ENCODE measurements around the gene LCN15. TPM values are rescaled to one million over a fixed set of nuclear protein-coding genes. Genes with fewer than 3 reads are reported as not detected.

The LCN15 gene
- total RNA-seq, 4 donors from 2014 or later = 1.5 to 9.3 TPM; not detected in 2

GRCh38 chr9:136795000-136795348 is 30.7 kb upstream of the LCN15 start:
- Histone ChIP-seq H3K4me3 (no peak overlapping the region), H3K27me3 (peaks cover 0 to 7% of the 10 kb centered on the region in 2 donors), H3K4me1 (peaks cover 2 to 69% (median 15%) of the 10 kb centered on the region in 4 donors), H3K9me3 (no peaks in the 10 kb centered on the region), H3K27ac (no peak overlapping the region), H3K36me3 (no peaks in the 10 kb centered on the region)
- no peak for TF ChIP-seq POLR2A (IDR thresholded peaks at IDR 0.05)
- TF ChIP-seq, protein P1, sequence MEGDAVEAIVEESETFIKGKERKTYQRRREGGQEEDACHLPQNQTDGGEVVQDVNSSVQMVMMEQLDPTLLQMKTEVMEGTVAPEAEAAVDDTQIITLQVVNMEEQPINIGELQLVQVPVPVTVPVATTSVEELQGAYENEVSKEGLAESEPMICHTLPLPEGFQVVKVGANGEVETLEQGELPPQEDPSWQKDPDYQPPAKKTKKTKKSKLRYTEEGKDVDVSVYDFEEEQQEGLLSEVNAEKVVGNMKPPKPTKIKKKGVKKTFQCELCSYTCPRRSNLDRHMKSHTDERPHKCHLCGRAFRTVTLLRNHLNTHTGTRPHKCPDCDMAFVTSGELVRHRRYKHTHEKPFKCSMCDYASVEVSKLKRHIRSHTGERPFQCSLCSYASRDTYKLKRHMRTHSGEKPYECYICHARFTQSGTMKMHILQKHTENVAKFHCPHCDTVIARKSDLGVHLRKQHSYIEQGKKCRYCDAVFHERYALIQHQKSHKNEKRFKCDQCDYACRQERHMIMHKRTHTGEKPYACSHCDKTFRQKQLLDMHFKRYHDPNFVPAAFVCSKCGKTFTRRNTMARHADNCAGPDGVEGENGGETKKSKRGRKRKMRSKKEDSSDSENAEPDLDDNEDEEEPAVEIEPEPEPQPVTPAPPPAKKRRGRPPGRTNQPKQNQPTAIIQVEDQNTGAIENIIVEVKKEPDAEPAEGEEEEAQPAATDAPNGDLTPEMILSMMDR (IDR thresholded peaks at IDR 0.05) = no peak
- no peak for DNase-seq

- no peaks in the 10 kb centered on the region for H3K9me3 ChIP-seq
- peak overlapping the region in 2 of 4 donors; percentile 96 to 98 for H3K27ac ChIP-seq
- no peak for DNase-seq
- H3K4me1 ChIP-seq = peaks cover 2 to 66% (median 13%) of the 10 kb centered on the region in 4 donors
- TF ChIP-seq, protein P1 (IDR thresholded peaks at IDR 0.05) = no peak
- TF ChIP-seq POLR2A (IDR thresholded peaks at IDR 0.05) = no peak
- peaks cover 0 to 7% of the 10 kb centered on the region in 2 donors for H3K27me3 ChIP-seq
- no peaks in the 10 kb centered on the region for H3K36me3 ChIP-seq
- H3K4me3 ChIP-seq = no peak overlapping the region
Measured at GRCh38 chr9:136794281-136794999, 30.1 kb upstream of the LCN15 start.

DNA sequence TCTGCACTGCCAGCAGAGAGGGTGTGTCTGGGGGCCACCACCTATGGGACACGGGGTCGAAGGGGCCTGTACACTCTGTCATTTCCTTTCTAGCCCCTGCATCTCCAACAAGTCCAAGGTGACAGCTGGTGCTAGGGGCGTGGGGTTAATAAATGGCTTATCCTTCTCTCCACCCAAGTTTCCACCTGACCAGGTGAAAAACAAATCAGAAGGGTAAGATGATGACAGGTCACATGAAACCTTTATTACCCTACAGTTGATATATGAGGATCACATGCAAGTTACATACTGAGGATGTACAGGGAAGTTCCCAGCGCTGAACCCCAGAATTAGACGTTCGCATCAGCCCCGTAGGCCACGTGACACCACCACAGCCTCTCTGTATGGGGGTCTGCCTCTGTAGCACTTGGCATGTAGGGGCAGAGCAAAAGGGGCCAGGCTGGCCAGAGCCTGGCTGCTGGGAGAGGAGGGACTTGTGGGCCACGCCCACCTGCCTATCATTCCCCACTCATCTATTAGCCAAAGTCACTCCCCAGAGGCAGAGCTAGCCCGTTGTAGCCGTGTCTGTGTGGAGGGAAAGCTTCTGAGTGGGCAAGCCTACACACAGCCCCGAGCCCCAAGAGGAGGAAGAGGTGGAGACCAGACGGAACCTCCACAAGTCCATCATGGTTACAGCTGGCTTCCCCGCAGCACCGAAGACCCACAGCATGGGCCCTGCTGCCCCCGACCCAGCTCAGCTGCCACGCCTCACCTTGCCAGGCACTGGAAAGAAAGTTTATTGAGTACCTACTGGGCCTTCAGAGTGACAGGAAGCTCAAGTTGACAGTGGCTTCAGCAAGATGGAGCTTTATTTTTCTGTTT is 29.0 kb upstream of the LCN15 start:
- Histone ChIP-seq H3K4me3 (peak overlapping the region in 1 of 4 donors; percentile 59), H3K9me3 (no peaks in the 10 kb centered on the region), H3K27ac (peak overlapping the region in 3 of 4 donors; percentile 96 to 99 (median 98)), H3K27me3 (no peaks in the 10 kb centered on the region), H3K4me1 (peaks cover 2 to 57% (median 10%) of the 10 kb centered on the region in 4 donors), H3K36me3 (no peaks in the 10 kb centered on the region)
- TF ChIP-seq, protein P1 (IDR thresholded peaks at IDR 0.05) = peak in 1 of 6 experiments; percentile 5
- peak in 1 of 2 donors; percentile 6 for TF ChIP-seq POLR2A (IDR thresholded peaks at IDR 0.05)
- DNase-seq = peak in 2 of 3 donors; percentile 67 to 77

DNA sequence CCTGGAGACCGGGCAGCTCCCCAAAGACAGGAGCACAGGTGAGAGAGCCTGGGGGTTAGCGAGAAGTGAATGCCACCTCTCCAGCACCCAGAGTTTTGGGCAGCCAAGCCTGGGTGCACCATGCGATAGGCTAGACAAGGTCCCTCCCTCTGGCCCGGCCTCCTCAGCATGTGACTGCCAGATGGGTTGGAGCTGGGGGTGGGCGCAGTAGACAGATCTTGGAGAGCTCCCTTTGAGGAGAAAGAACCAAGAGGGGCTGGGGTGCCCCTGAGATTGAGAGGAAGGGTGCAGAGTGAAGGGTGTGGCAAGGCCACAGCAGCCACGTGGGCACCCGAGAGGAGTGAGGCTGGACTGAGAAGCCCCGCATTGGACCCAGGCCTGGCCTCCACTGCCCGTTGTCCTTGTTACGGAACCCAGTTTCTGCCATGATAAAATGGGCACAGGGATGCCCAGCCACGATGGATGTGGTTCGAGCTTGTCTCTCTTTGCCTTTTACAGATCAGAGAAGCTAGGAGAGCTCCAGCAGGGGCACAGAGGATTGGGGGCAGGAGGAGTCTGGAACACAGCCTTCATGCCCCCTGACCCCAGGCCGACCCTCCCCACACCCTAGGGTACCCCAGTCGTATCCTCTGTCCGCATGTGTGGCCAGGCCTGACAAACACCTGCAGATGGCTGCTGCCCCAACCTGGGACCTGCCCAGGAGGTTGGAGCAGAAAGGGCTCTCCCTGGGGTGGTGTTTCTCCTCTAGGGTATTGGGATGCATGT is 28.2 kb upstream of the LCN15 start:
- Histone ChIP-seq H3K27me3 (no peaks in the 10 kb centered on the region), H3K9me3 (no peaks in the 10 kb centered on the region), H3K4me1 (peaks cover 2 to 61% (median 12%) of the 10 kb centered on the region in 4 donors), H3K27ac (peak overlapping the region; percentile 96 to 99 (median 97)), H3K36me3 (no peaks in the 10 kb centered on the region), H3K4me3 (peak overlapping the region in 3 of 4 donors; percentile 59 to 73 (median 65))
- TF ChIP-seq POLR2A (IDR thresholded peaks at IDR 0.05) = no peak
- TF ChIP-seq, protein P1 (IDR thresholded peaks at IDR 0.05) = no peak
- DNase-seq = peak in 1 of 3 donors; percentile 59

Data from Peyer's patch (tissue), 4 donors.